HCT116 (cell line): ENCODE results near the gene SCYGR3. TPM values are rescaled to one million over a fixed set of nuclear protein-coding genes. Genes with fewer than 3 reads are reported as not detected.

Source experiments
- ATAC-seq: fragments of 200-7000 bp; cut with Tn5 transposase; 2 replicates; pipeline ENCODE4 v1.9.1; 2020; ENCODE audit warnings: mild to moderate bottlenecking, moderate library complexity
- BruUV-seq: library from RNA; stranded (reverse); fragments of 400-500 nt; replicated peaks from 2 replicates; lab custom pipeline; 2021; lab: Mats Ljungman, UMichigan
- CTCF ChIA-PET: fragments of 300-600 bp; sonication (Branson Sonifier 250); formaldehyde crosslinking; loops from one replicate; lab custom pipeline; 2021; ENCODE audit warnings: antibody characterized with exemption; lab: Charles Lee
- POLR2A ChIA-PET: fragments of 300-600, 350-600 bp; sonication (Branson Sonifier 250); formaldehyde crosslinking; loops from one replicate; lab custom pipeline; 2021; ENCODE audit warnings: antibody characterized with exemption; lab: Charles Lee
- RAD21 ChIA-PET, 2 experiments: fragments of 300-600 bp; sonication (Branson Sonifier 250); formaldehyde crosslinking; loops; one replicate each; lab custom pipeline; 2023; ENCODE audit warnings: low total read pairs in 2 of 2; ENCODE audit not compliant: uncharacterized antibody in 2 of 2, unreplicated experiment in 2 of 2, low non-redundant PET in 1 of 2; lab: Charles Lee
- DNase-seq: peaks from one replicate; pipeline ENCODE4 v3.0.0-alpha.2; 2010; ENCODE audit warnings: low read depth, low spot score
- H2AFZ ChIP-seq: fragments of 200-600 bp; shearing (Covaris generic), sonication (generic); 2 replicates; pipeline ENCODE4 v1.6.1; 2017; ENCODE audit warnings: low read depth, mixed run types, mixed read lengths, antibody characterized with exemption, low read length; ENCODE audit not compliant: poor library complexity, severe bottlenecking
- H3K27ac ChIP-seq: 2 replicates; pipeline ENCODE4 v1.5.1; 2012; ENCODE audit warnings: low read depth, low read length
- H3K27me3 ChIP-seq: fragments of 200-600 bp; sonication (generic); 2 replicates; pipeline ENCODE4 v1.6.1; 2016; ENCODE audit warnings: mixed run types, low read length, mixed read lengths; ENCODE audit not compliant: insufficient read depth
- H3K36me3 ChIP-seq, 2 experiments: fragments of 200-500 bp in 1 of 2; fragments of 200-600 bp in 1 of 2; sonication (Bioruptor generic) in 1 of 2; sonication (generic) in 1 of 2; 2 replicates each; pipeline versions ENCODE4 v1.5.1 to v1.6.1; 2014 to 2016; ENCODE audit warnings: low read length in 2 of 2, inconsistent platforms in 1 of 2, mixed read lengths in 1 of 2, mixed run types in 1 of 2; ENCODE audit not compliant: insufficient read depth in 2 of 2, control insufficient read depth in 1 of 2
- H3K4me1 ChIP-seq, 2 experiments: fragments of 200-600 bp in 1 of 2; sonication (generic) in 1 of 2; 2 replicates each; pipeline versions ENCODE4 v1.5.1 to v1.6.1; 2012 to 2017; ENCODE audit warnings: low read length in 2 of 2, inconsistent platforms in 1 of 2, mild to moderate bottlenecking in 1 of 2, mixed read lengths in 1 of 2, mixed run types in 1 of 2, moderate library complexity in 1 of 2; ENCODE audit not compliant: insufficient read depth in 2 of 2, control insufficient read depth in 1 of 2
- H3K4me2 ChIP-seq: fragments of 200-600 bp; sonication (generic); 2 replicates; pipeline ENCODE4 v1.6.1; 2017; ENCODE audit warnings: mixed run types, low read length, mixed read lengths
- H3K4me3 ChIP-seq, 2 experiments: fragments of 200-600 bp in 1 of 2; sonication (generic) in 1 of 2; replicated peaks in 1 of 2; 2 replicates each; pipeline ENCODE4 v1.5.1; 2011 to 2016; ENCODE audit warnings: low read length in 2 of 2, control low read depth in 1 of 2, low read depth in 1 of 2, mild to moderate bottlenecking in 1 of 2, mixed read lengths in 1 of 2, mixed run types in 1 of 2
- H3K79me2 ChIP-seq: fragments of 200-600 bp; sonication (generic); 2 replicates; pipeline ENCODE4 v1.6.1; 2017; ENCODE audit warnings: mild to moderate bottlenecking, mixed run types, low read length, moderate library complexity, mixed read lengths; ENCODE audit not compliant: insufficient read depth
- H3K9ac ChIP-seq: fragments of 200-600 bp; sonication (generic); 2 replicates; pipeline ENCODE4 v1.6.1; 2016; ENCODE audit warnings: low read length, mixed read lengths
- H3K9me2 ChIP-seq: fragments of 200-600 bp; sonication (generic), shearing (Covaris generic); 2 replicates; pipeline ENCODE4 v1.6.1; 2017; ENCODE audit warnings: mixed run types, mild to moderate bottlenecking, moderate library complexity; ENCODE audit not compliant: insufficient read depth
- H3K9me3 ChIP-seq, 2 experiments: fragments of 200-500 bp in 1 of 2; fragments of 200-600 bp in 1 of 2; sonication (Bioruptor generic) in 1 of 2; sonication (generic) in 1 of 2; 2 replicates each; pipeline ENCODE4 v1.6.1; 2014 to 2017; ENCODE audit warnings: low read length in 2 of 2, mixed read lengths in 2 of 2, inconsistent platforms in 1 of 2, low read depth in 1 of 2, mild to moderate bottlenecking in 1 of 2, mixed run types in 1 of 2, moderate library complexity in 1 of 2; ENCODE audit not compliant: control insufficient read depth in 1 of 2, insufficient read depth in 1 of 2
- H4K20me1 ChIP-seq: fragments of 200-600 bp; sonication (generic), shearing (Covaris generic); 2 replicates; pipeline ENCODE4 v1.6.1; 2017; ENCODE audit warnings: mixed run types, mild to moderate bottlenecking, moderate library complexity; ENCODE audit not compliant: insufficient read depth
- CBX3 ChIP-seq: IDR thresholded peaks from 2 replicates; pipeline ENCODE4 v1.6.1; 2012; ENCODE audit warnings: low read depth
- CEBPB ChIP-seq: IDR thresholded peaks from 2 replicates; pipeline ENCODE4 v1.6.1; 2012; ENCODE audit warnings: low read depth
- EGR1 ChIP-seq: IDR thresholded peaks from 2 replicates; pipeline ENCODE4 v1.6.1; 2012; ENCODE audit warnings: low read depth
- ELF1 ChIP-seq: IDR thresholded peaks from 2 replicates; pipeline ENCODE4 v1.6.1; 2012; ENCODE audit warnings: low read depth, borderline replicate concordance
- EZH2 ChIP-seq: fragments of 200-600 bp; sonication (generic); IDR thresholded peaks from 2 replicates; pipeline ENCODE4 v1.6.1; 2017; ENCODE audit warnings: antibody characterized with exemption, mixed run types
- FOSL1 ChIP-seq: IDR thresholded peaks from 2 replicates; pipeline ENCODE4 v1.6.1; 2012; ENCODE audit warnings: low read depth
- JUND ChIP-seq: IDR thresholded peaks from 2 replicates; pipeline ENCODE4 v1.6.1; 2012
- MAX ChIP-seq: IDR thresholded peaks from 2 replicates; pipeline ENCODE4 v1.6.1; 2012
- POLR2A ChIP-seq: IDR thresholded peaks from 2 replicates; pipeline ENCODE4 v1.7.0; 2011; ENCODE audit warnings: borderline replicate concordance; ENCODE audit not compliant: insufficient read depth, insufficient read length; ENCODE audit errors: extremely low read depth
- REST ChIP-seq: IDR thresholded peaks from 2 replicates; pipeline ENCODE4 v1.6.1; 2012; ENCODE audit warnings: low read depth
- YY1 ChIP-seq: IDR thresholded peaks from 2 replicates; pipeline ENCODE4 v1.6.1; 2011; ENCODE audit warnings: low read length, low read depth, moderate library complexity, mild to moderate bottlenecking; ENCODE audit not compliant: insufficient replicate concordance; ENCODE audit errors: extremely low read depth
- ZBTB33 ChIP-seq: IDR thresholded peaks from 2 replicates; pipeline ENCODE4 v1.6.1; 2011; ENCODE audit warnings: mild to moderate bottlenecking, low read length, moderate library complexity; ENCODE audit not compliant: insufficient replicate concordance; ENCODE audit errors: extremely low read depth
- ZNF274 ChIP-seq: fragments of 200-500 bp; sonication (Bioruptor generic); IDR thresholded peaks from 2 replicates; pipeline ENCODE4 v1.6.1; 2014; ENCODE audit warnings: mild to moderate bottlenecking, low read depth, low read length, inconsistent platforms
- intact Hi-C: fragments of 100-400 bp; cut with micrococcal nuclease; formaldehyde crosslinking; loops from 2 replicates; pipeline ENCODE4 v1.10.0; 2022
- total RNA-seq: library from RNA; stranded (reverse); gene quantifications from one replicate; pipeline ENCODE4 v1.2.1, GENCODE V29; 2021; ENCODE audit not compliant: unreplicated experiment

The SCYGR3 gene
- total RNA-seq, 1 experiment from 2014 or later, result not detected

GRCh38 chr2:227616631-227617030, 2.0 kb upstream of the SCYGR3 start (continued):
- TF ChIP-seq ZBTB33, result no peak
- no peak for TF ChIP-seq YY1
- TF ChIP-seq CEBPB, result no peak
- no peak for TF ChIP-seq POLR2A
- no peak for TF ChIP-seq JUND

- BruUV-seq, result no TSS peak
- no peak for ATAC-seq
- H3K4me3 ChIP-seq, result no peak overlapping the region
- CTCF ChIA-PET, result no interaction called here
- H4K20me1 ChIP-seq, result no peaks in the 10 kb centered on the region
- H2AFZ ChIP-seq, result no peak overlapping the region
- no peak overlapping the region for H3K27ac ChIP-seq
- H3K27me3 ChIP-seq, result no peaks in the 10 kb centered on the region
- no peaks in the 10 kb centered on the region for H3K4me1 ChIP-seq
- H3K9me2 ChIP-seq, result no peaks in the 10 kb centered on the region
- no peaks in the 10 kb centered on the region for H3K79me2 ChIP-seq
- intact Hi-C loops, result no loop called here
- H3K9me3 ChIP-seq, result no peaks in the 10 kb centered on the region
- DNase-seq, result no peak
- no peak overlapping the region for H3K9ac ChIP-seq
- RAD21 ChIA-PET, result no interaction called here
- TF ChIP-seq ELF1 (no peak), MAX (no peak), ZNF274 (no peak), FOSL1 (no peak), CBX3 (no peak), EZH2 (no peak), REST (no peak), EGR1 (no peak)
- POLR2A ChIA-PET, result no interaction called here
- no peaks in the 10 kb centered on the region for H3K36me3 ChIP-seq
- H3K4me2 ChIP-seq, result no peak overlapping the region
Observed at GRCh38 chr2:227615906-227616305, 1.3 kb upstream of the SCYGR3 start.
